Fibroblast of the aortic adventitia (primary cell): ENCODE measurements around the gene PARVB. TPM values are rescaled to one million over a fixed set of nuclear protein-coding genes. Genes with fewer than 3 reads are reported as not detected.

Experiments
- DNase-seq: peaks from one replicate; pipeline ENCODE4 v3.0.0-alpha.2; 2010; ENCODE audit warnings: low read depth
- H3K4me3 ChIP-seq: 2 replicates; pipeline ENCODE4 v1.5.1; 2011; ENCODE audit warnings: low read depth, mild to moderate bottlenecking, control low read depth, low read length, moderate library complexity
- CTCF ChIP-seq: IDR thresholded peaks from 2 replicates; pipeline ENCODE4 v1.5.1; 2011; ENCODE audit warnings: mild to moderate bottlenecking, low read length, control low read depth, inconsistent platforms; ENCODE audit not compliant: insufficient read depth
- total RNA-seq: library from RNA; depleted of rRNA; stranded (reverse); fragments of >200 nt; gene quantifications from 2 replicates; pipeline ENCODE4 v1.2.3, GENCODE V29; 2012; ENCODE audit warnings: low replicate concordance

The PARVB gene
- total RNA-seq, 1 donor: 30.6 TPM

GRCh38 chr22:44153710-44154109 lies 129.6 kb downstream of the PARVB start:
- no peak overlapping the region for H3K4me3 ChIP-seq
- no peak for TF ChIP-seq CTCF
- DNase-seq: no peak

GRCh38 chr22:44154436-44154942 lies 130.4 kb downstream of the PARVB start:
- no peak overlapping the region for H3K4me3 ChIP-seq
- DNase-seq: no peak
- no peak for TF ChIP-seq CTCF

GRCh38 chr22:44155115-44155514 lies 131.0 kb downstream of the PARVB start:
- H3K4me3 ChIP-seq: no peak overlapping the region
- DNase-seq: no peak
- TF ChIP-seq CTCF: no peak

GRCh38 chr22:44157916-44158618 lies 134.0 kb downstream of the PARVB start:
- DNase-seq: no peak
- no peak overlapping the region for H3K4me3 ChIP-seq
- no peak for TF ChIP-seq CTCF

GRCh38 chr22:44158816-44159215 lies 134.7 kb downstream of the PARVB start:
- no peak overlapping the region for H3K4me3 ChIP-seq
- no peak for DNase-seq

GRCh38 chr22:44159221-44159620 lies 135.1 kb downstream of the PARVB start:
- peak; percentile 89 for DNase-seq
- H3K4me3 ChIP-seq: no peak overlapping the region
- no peak for TF ChIP-seq CTCF

More at GRCh38 chr22:44158816-44159215, 134.7 kb downstream of the PARVB start:
- TF ChIP-seq CTCF: no peak
